Gastroesophageal sphincter (tissue), 3 donors: ENCODE measurements around the gene SDS.

Experiments used
- POLR2AphosphoS5 ChIP-seq: sonication (generic); formaldehyde crosslinking; IDR thresholded peaks from one replicate; pipeline ENCODE4 v1.6.1; 2017; ENCODE audit warnings: antibody characterized with exemption
- TF ChIP-seq, protein P1 (sequence below), 4 experiments: fragments of 200-600 bp in 2 of 4; fragments of 450-650 bp in 2 of 4; sonication (generic) in 1 of 4; IDR thresholded peaks; one replicate each; pipeline ENCODE4 v1.5.1; 2017 to 2019; ENCODE audit warnings: antibody characterized with exemption in 4 of 4, mild to moderate bottlenecking in 2 of 4, moderate library complexity in 2 of 4

DNA sequence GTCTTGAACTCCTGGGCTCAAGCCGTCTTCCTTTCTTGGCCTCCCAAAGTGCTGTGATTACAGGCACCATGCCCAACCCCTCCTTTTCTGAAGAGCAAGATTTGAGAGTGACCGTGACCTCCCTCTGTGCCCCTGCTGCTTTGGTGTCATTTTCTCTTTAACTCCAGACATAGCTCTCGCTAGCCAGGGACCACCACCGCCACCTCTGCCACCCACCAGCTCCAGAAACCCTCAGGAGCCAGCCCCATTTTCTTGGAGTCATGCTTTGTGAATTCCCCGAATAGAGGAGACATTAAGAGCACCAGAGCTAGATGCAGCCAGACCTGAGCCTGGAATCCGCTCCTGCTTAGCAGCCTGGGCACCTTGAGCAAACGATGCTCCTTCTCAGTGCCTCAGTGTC, 36.6 kb upstream of the SDS start:
- TF ChIP-seq, protein P1, sequence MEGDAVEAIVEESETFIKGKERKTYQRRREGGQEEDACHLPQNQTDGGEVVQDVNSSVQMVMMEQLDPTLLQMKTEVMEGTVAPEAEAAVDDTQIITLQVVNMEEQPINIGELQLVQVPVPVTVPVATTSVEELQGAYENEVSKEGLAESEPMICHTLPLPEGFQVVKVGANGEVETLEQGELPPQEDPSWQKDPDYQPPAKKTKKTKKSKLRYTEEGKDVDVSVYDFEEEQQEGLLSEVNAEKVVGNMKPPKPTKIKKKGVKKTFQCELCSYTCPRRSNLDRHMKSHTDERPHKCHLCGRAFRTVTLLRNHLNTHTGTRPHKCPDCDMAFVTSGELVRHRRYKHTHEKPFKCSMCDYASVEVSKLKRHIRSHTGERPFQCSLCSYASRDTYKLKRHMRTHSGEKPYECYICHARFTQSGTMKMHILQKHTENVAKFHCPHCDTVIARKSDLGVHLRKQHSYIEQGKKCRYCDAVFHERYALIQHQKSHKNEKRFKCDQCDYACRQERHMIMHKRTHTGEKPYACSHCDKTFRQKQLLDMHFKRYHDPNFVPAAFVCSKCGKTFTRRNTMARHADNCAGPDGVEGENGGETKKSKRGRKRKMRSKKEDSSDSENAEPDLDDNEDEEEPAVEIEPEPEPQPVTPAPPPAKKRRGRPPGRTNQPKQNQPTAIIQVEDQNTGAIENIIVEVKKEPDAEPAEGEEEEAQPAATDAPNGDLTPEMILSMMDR (IDR thresholded peaks at IDR 0.05), result no peak
- TF ChIP-seq POLR2AphosphoS5, result no peak
